Astrocyte of the spinal cord (primary cell): ENCODE results near the gene ZCWPW1.

Source experiments
- DNase-seq: peaks from one replicate; pipeline ENCODE4 v3.0.0; 2011; ENCODE audit warnings: low read depth, low spot score
- H3K4me3 ChIP-seq: 2 replicates; pipeline ENCODE4 v1.5.1; 2011; ENCODE audit warnings: low read depth, mild to moderate bottlenecking, low read length, moderate library complexity
- CTCF ChIP-seq: IDR thresholded peaks from 2 replicates; pipeline ENCODE4 v1.5.1; 2012; ENCODE audit warnings: low read depth, mild to moderate bottlenecking, low read length, inconsistent platforms
- in situ Hi-C: cut with HindIII; loops from 2 replicates; pipeline ENCODE4 v1.10.0; 2017; ENCODE audit warnings: low sequenced_read_pairs

Gene ZCWPW1

GRCh38 chr7:100432621-100433275 lies 4.2 kb upstream of the ZCWPW1 start:
- TF ChIP-seq CTCF: no peak
- DNase-seq: no peak
- in situ Hi-C loops: no loop called here
- no peak overlapping the region for H3K4me3 ChIP-seq

- in situ Hi-C loops: no loop called here
- DNase-seq: no peak
- no peak for TF ChIP-seq CTCF
- H3K4me3 ChIP-seq: no peak overlapping the region
Measured at GRCh38 chr7:100432053-100432452, 3.5 kb upstream of the ZCWPW1 start.

- DNase-seq: no peak
- in situ Hi-C loops: no loop called here
- H3K4me3 ChIP-seq: no peak overlapping the region
- TF ChIP-seq CTCF: no peak
Measured at GRCh38 chr7:100431286-100431735, 2.8 kb upstream of the ZCWPW1 start.

GRCh38 chr7:100430493-100431285 lies 2.2 kb upstream of the ZCWPW1 start:
- H3K4me3 ChIP-seq: peak overlapping the region; percentile 65
- no peak for DNase-seq
- no peak for TF ChIP-seq CTCF
- in situ Hi-C loops: no loop called here

GRCh38 chr7:100429637-100430492 lies 1.4 kb upstream of the ZCWPW1 start, which contains the start of gene MEPCE:
Gene MEPCE, plus strand, starts transcription at chr7:100429831. Its CDS starts 188 bp downstream, at chr7:100430019.
- H3K4me3 ChIP-seq: peak within 1 kb of the TSS; percentile 65
- TF ChIP-seq CTCF: no peak
- peak; percentile 98 for DNase-seq
- in situ Hi-C loops: no loop called here

GRCh38 chr7:100428967-100429636 lies 599 bp upstream of the ZCWPW1 start:
- peak overlapping the region; percentile 65 for H3K4me3 ChIP-seq
- in situ Hi-C loops: no loop called here
- DNase-seq: peak; percentile 100
- no peak for TF ChIP-seq CTCF
